GM18868 (cell line): ENCODE measurements around the gene ERC2.

ENCODE experiments used
- ATAC-seq: cut with Tn5 transposase; IDR thresholded peaks from one replicate; pipeline ENCODE4 v1.9.1; 2021; ENCODE audit warnings: mild to moderate bottlenecking, moderate library complexity; ENCODE audit not compliant: unreplicated experiment

The ERC2 gene

GRCh38 chr3:55807210-55807609 is 661.1 kb downstream of the ERC2 start:
- no peak for ATAC-seq

GRCh38 chr3:55805169-55805568 is 663.1 kb downstream of the ERC2 start:
- no peak for ATAC-seq

GRCh38 chr3:55804170-55805095 is 663.8 kb downstream of the ERC2 start:
- no peak for ATAC-seq

GRCh38 chr3:55802816-55803215 is 665.5 kb downstream of the ERC2 start:
- no peak for ATAC-seq

GRCh38 chr3:55801676-55802075 is 666.6 kb downstream of the ERC2 start:
- no peak for ATAC-seq

- ATAC-seq, result no peak
These were observed 667.2 kb downstream of the ERC2 start for GRCh38 chr3:55801068-55801467.

GRCh38 chr3:55797775-55798174 is 670.5 kb downstream of the ERC2 start:
- no peak for ATAC-seq

- ATAC-seq, result no peak
These were observed 671.2 kb downstream of the ERC2 start for GRCh38 chr3:55797084-55797483.

- no peak for ATAC-seq
These were observed 671.7 kb downstream of the ERC2 start for GRCh38 chr3:55796533-55796932.

GRCh38 chr3:55795746-55796145 is 672.5 kb downstream of the ERC2 start:
- no peak for ATAC-seq

- no peak for ATAC-seq
These were observed 673.0 kb downstream of the ERC2 start for GRCh38 chr3:55795296-55795695.

- ATAC-seq, result no peak
These were observed 675.5 kb downstream of the ERC2 start for GRCh38 chr3:55792742-55793141.

GRCh38 chr3:55792009-55792408 is 676.3 kb downstream of the ERC2 start:
- no peak for ATAC-seq

GRCh38 chr3:55790596-55791350 is 677.5 kb downstream of the ERC2 start:
- ATAC-seq, result no peak

- no peak for ATAC-seq
These were observed 678.8 kb downstream of the ERC2 start for GRCh38 chr3:55789516-55789915.

GRCh38 chr3:55782807-55783206 is 685.5 kb downstream of the ERC2 start:
- ATAC-seq, result no peak

- no peak for ATAC-seq
These were observed 685.9 kb downstream of the ERC2 start for GRCh38 chr3:55782351-55782750.

- ATAC-seq, result no peak
These were observed 687.4 kb downstream of the ERC2 start for GRCh38 chr3:55780913-55781312.

GRCh38 chr3:55779543-55779942 is 688.7 kb downstream of the ERC2 start:
- ATAC-seq, result no peak

GRCh38 chr3:55775366-55776154 is 692.7 kb downstream of the ERC2 start:
- no peak for ATAC-seq

- no peak for ATAC-seq
These were observed 693.4 kb downstream of the ERC2 start for GRCh38 chr3:55774856-55775255.
